ENCODE data around the gene BOK. TPM values are rescaled to one million over a fixed set of nuclear protein-coding genes. Genes with fewer than 3 reads are reported as not detected.

BOK gene
- total RNA-seq, 1 experiment from 2014 or later = 33.9 TPM

DNA sequence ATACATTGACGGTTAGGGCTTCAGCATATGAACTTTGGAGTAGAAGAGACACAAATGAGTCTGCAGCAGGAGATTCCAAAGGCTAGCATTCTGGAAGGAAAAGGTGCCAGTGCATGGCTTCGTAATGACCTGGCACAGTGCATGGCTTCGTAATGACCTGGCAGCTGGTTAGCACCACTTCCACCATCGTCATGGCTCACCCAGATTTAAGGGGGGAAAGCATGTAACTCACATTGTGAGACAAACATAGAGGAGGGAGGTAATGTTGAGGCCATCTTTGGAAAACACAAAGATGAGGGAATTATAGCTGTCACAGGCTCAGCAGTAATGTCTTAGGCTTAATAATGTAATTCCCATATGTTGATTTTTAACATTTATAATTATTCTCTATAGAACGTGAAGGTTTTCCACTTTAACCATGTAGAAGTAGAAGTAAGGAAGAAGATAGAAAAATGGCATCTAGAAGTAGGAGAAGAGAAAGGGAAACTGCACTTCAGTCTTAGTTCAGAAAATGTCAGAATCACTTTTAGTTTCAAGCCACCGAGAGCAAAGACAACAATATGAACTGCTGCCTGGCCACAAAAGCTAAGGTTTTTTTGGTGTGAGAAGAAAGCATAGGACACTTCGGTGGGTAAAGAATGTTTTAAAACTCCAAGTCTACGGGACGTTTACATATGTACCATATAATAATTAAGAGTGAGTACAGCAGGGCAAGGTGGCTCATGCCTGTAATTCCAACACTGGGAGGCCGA lies 43.4 kb upstream of the BOK start:
- no peak overlapping the region for H2BK20ac ChIP-seq (ENCODE audit: low read depth, low read length, poor library complexity, severe bottlenecking)
- no peak for TF ChIP-seq CTCF (conservative IDR thresholded peaks at IDR 0.05)
- peaks cover 8 to 11% (median 9%) of the 10 kb centered on the region in 3 experiments; a peak in 5 of 7 replicates for H3K36me3 Mint-ChIP-seq (ENCODE audit: insufficient read depth in 1 of 3, low read depth in 3 of 3)
- no peak overlapping the region for H2BK15ac ChIP-seq (ENCODE audit: low read depth, low read length)
- peaks cover 3 to 4% of the 10 kb centered on the region in 2 experiments; a peak in 3 of 4 replicates for H3K4me1 Mint-ChIP-seq
- no CpG with 5 or more reads among the region's 10 CpGs for WGBS (ENCODE audit: extremely low coverage, insufficient read length, low lambda C conversion rate)
- no peak overlapping the region for H2BK5ac ChIP-seq (ENCODE audit: insufficient read length, low read length)
- H4K91ac ChIP-seq (ENCODE audit: insufficient read length, low read depth, low read length) = no peak overlapping the region
- no peak overlapping the region for H3K27ac ChIP-seq (ENCODE audit: insufficient read length, low read depth, low read length)
- no peak overlapping the region for H3K4me2 ChIP-seq (ENCODE audit: insufficient read depth, insufficient read length, low read length)
- H3K56ac ChIP-seq (ENCODE audit: insufficient read length, low read depth, low read length) = no peak overlapping the region
- H3K9me3 Mint-ChIP-seq = peaks cover 3 to 4% of the 10 kb centered on the region in 2 experiments; a peak in 3 of 5 replicates
- H3K4me1 ChIP-seq (ENCODE audit: insufficient read depth, low read length) = no peaks in the 10 kb centered on the region
- no peak overlapping the region for H4K5ac ChIP-seq (ENCODE audit: insufficient read length, low read depth, low read length)
- H3K4me3 Mint-ChIP-seq = no peak overlapping the region
- no peak overlapping the region for H3K4ac ChIP-seq (ENCODE audit: low read depth, low read length)
- H3K9ac ChIP-seq (ENCODE audit: extremely low read depth, insufficient read length, low read length) = no peak overlapping the region
- no peak overlapping the region for H2AFZ ChIP-seq (ENCODE audit: low read length)
- no peaks in the 10 kb centered on the region for H3K79me1 ChIP-seq (ENCODE audit: insufficient read depth, low read depth, low read length, poor library complexity, severe bottlenecking)
- H3K23me2 ChIP-seq (ENCODE audit: insufficient read length, low read depth, low read length, poor library complexity, severe bottlenecking) = no peaks in the 10 kb centered on the region
- H3K23ac ChIP-seq (ENCODE audit: insufficient read length, low read depth, low read length) = no peak overlapping the region
- no peaks in the 10 kb centered on the region for H3K9me3 ChIP-seq (ENCODE audit: control insufficient read depth, low read depth, low read length)
- no peaks in the 10 kb centered on the region for H3K27me3 ChIP-seq (ENCODE audit: insufficient read depth, low read length)
- H4K20me1 ChIP-seq (ENCODE audit: control insufficient read depth, insufficient read depth, insufficient read length) = peaks cover 2% of the 10 kb centered on the region
- H2BK12ac ChIP-seq (ENCODE audit: insufficient read length, low read depth, low read length) = no peak overlapping the region
- H3K27ac Mint-ChIP-seq = no peak overlapping the region
- no peak overlapping the region for H2BK120ac ChIP-seq (ENCODE audit: low read depth, low read length, poor library complexity, severe bottlenecking)
- H3K27me3 Mint-ChIP-seq (ENCODE audit: low read depth) = peaks cover 2% of the 10 kb centered on the region; the same call in 1 of the 2 replicates
- H2AK5ac ChIP-seq (ENCODE audit: insufficient read length, low read length) = no peak overlapping the region
- H4K8ac ChIP-seq (replicated peaks; ENCODE audit: insufficient read length, low read depth, low read length) = no peak overlapping the region
- DNase-seq = no peak
- H3K14ac ChIP-seq (ENCODE audit: insufficient read depth, low read length) = no peak overlapping the region
- no peak overlapping the region for H3T11ph ChIP-seq (ENCODE audit: low read length)
- H3K79me2 ChIP-seq (ENCODE audit: insufficient read depth, low read length) = no peaks in the 10 kb centered on the region
- no peak overlapping the region for H3K18ac ChIP-seq (ENCODE audit: insufficient read length, low read depth, low read length)
